HCEC 1CT (cell line): Measurements from ENCODE around the gene PLEKHS1.
"Not testable (repeated sequence)": the region's sequence is repeated elsewhere in the genome, so short reads cannot be mapped to it uniquely, and the experiment has no call there.

Source experiments
- DNase-seq: peaks from one replicate; pipeline ENCODE4 v3.0.0-alpha.2; 2017

PLEKHS1 gene

DNA sequence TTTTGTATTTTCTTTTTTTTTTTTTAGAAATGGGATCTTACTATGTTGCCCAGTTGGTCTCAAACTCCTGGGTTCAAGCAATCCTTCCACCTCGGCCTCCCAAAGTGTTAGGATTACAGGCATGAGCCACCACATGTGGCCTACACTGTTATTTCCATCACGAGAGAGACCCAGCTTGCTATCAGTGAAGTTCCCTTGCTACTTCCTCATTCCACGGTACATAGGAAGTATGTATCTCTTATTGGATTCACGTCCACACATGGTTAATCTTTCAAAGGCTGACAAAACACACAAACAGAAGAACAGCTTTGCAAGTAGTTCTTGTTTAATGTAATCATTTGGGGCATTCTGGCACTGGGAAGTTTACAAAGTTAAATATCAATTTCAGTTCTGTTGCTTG lies 51.5 kb downstream of the PLEKHS1 start:
- DNase-seq = no peak

DNA sequence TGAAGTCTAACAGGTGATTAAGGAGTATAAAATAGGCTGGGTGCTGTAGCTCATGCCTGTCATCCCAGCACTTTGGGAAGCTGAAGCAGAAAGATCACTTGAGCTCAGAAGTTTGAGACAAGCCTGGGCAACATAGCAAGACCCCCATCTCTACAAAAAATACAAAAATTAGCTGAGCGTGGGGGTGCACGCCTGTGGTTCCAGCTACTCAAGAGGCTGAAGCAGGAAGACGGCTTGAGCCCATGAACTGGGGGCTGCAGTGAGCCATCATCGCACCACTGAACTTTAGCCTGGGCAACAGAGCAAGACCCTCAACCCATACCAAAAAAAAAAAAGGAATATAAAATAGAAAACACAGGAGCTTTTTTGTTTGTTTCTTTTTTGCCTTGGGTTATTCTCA lies 55.0 kb downstream of the PLEKHS1 start:
- DNase-seq = no peak

DNA sequence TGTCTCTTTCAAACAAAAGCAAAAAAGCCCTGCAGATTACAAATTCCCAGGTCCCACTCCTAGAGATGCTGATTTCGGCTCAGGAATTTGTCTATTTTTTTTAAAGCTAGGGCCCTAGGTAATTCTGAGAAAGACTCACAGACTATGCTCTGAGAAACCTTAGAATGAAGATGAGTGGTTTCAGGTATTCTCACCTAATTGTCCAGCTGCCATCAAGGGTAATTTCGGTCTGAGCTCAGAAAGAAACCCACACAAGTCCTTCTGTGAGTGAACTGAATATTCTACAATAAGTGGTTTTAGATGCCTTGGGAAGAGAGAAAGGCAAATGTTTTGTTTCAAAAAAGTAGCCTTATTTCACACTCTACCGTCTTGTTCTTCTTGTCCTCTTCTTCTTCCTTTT lies 56.7 kb downstream of the PLEKHS1 start:
- DNase-seq = no peak

DNA sequence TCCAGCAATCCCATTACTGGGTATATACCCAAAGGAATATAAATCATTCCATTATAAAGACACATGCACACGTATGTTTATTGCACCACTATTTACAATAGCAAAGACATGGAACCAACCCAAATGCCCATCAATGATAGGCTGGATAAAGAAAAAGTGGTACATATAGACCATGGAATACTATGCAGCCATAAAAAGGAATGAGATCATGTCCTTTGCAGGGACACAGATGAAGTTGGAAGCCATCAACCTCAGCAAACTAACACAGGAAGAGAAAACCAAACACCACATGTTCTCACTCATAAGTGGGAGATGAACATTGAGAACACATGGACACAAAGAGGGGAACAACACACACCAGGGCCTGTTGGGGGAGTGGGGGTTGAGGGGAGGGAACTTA lies 63.2 kb downstream of the PLEKHS1 start:
- DNase-seq = not testable (repeated sequence)

DNA sequence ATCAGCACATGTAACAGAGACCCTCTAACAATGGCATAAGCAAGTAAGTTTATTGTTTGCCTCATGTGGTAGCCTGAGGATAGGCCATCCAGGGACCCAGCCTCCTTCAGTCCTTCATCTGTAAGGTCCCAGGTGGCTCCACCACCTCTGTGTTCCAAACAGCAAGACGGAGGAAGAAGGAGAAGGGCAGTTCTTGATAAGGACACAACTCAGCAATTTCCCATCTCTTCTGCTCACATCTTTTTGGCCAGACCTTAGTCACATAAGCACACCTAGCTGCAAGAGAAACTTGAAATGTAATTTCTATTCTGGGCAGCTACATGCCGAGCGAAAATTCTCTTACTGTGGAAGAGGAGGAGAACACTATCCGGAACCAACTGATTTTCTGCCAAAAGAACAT lies 68.5 kb downstream of the PLEKHS1 start:
- DNase-seq = no peak

GRCh38 chr10:113820507-113820906 lies 69.0 kb downstream of the PLEKHS1 start:
- DNase-seq = no peak

GRCh38 chr10:113821306-113821705 lies 69.8 kb downstream of the PLEKHS1 start:
- not testable (repeated sequence) for DNase-seq

- no peak for DNase-seq
These were observed 70.7 kb downstream of the PLEKHS1 start for GRCh38 chr10:113822174-113822573.

- no peak for DNase-seq
These were observed 71.9 kb downstream of the PLEKHS1 start for GRCh38 chr10:113823389-113823788.

DNA sequence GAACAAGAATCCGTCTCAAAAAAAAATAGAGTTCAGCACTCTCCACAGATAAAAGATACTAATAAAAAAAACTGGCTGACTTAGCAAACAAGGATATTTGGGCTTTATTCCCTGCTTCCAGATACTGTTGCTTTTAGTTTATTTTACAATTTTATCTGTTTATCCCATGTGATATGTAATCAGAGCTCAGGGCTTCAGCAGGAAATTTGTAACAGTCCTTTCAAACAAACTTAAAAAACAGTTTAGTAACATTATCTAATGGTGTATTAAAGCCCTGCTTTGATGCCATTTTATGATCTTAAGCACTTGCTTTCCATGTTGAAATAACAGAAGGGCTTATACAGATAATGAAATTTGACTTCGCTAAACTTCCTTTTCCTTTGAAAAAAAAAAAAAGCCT lies 74.3 kb downstream of the PLEKHS1 start:
- DNase-seq = no peak

- not testable (repeated sequence) for DNase-seq
These were observed 77.1 kb downstream of the PLEKHS1 start for GRCh38 chr10:113828567-113828966.
